K562 (cell line): ENCODE results near the gene CCNL2. TPM values are rescaled to one million over a fixed set of nuclear protein-coding genes. Genes with fewer than 3 reads are reported as not detected.

ENCODE experiments used
- ATAC-seq: fragments of 200-7000 bp; cut with Tn5 transposase; 3 replicates; pipeline ENCODE4 v1.9.1; 2020; ENCODE audit warnings: moderate library complexity
- BruUV-seq: library from RNA; stranded (reverse); fragments of 400-500 nt; replicated peaks from 2 replicates; lab custom pipeline; 2021; lab: Mats Ljungman, UMichigan
- CTCF ChIA-PET: fragments of 300-600 bp; formaldehyde crosslinking; extraction: SDS; loops from one replicate; lab custom pipeline; 2021; ENCODE audit warnings: low intra/inter-chr PET ratio; lab: Yijun Ruan, JAX
- POLR2A ChIA-PET: fragments of 300-600, 350-650 bp; sonication (Branson Sonifier 250); formaldehyde crosslinking; extraction: SDS; loops from one replicate; lab custom pipeline; 2021; ENCODE audit warnings: antibody characterized with exemption, inconsistent platforms; lab: Yijun Ruan, JAX
- DNase-seq, 4 experiments: peaks; one replicate each; pipeline versions ENCODE4 v3.0.0 to v3.0.0-alpha.2; 2011 to 2018; ENCODE audit warnings: low spot score in 3 of 4, mixed read lengths in 3 of 4; ENCODE audit errors: extremely low read depth in 1 of 4
- FAIRE-seq: peaks from 2 replicates; lab custom pipeline; 2011; peaks lifted over from hg19 to GRCh38; lab: Jason Lieb, UNC
- H2AFZ ChIP-seq: 2 replicates; pipeline ENCODE4 v1.6.0; 2011; ENCODE audit warnings: low read depth, low read length, control low read depth, inconsistent platforms
- H3K27ac ChIP-seq: fragments of 200-600 bp; 3 replicates; pipeline ENCODE4 v1.8.0; 2011; ENCODE audit warnings: low read depth, mild to moderate bottlenecking, control low read depth, inconsistent platforms, low read length, moderate library complexity, mixed read lengths; ENCODE audit errors: extremely low read depth
- H3K27me3 ChIP-seq, 2 experiments: fragments of 300-600 bp in 1 of 2; 2 replicates in 1 of 2; 3 replicates in 1 of 2; pipeline versions ENCODE4 v1.6.0 to v1.8.0; 2011; ENCODE audit warnings: inconsistent platforms in 2 of 2, low read length in 2 of 2, mild to moderate bottlenecking in 1 of 2, mixed read lengths in 1 of 2, moderate library complexity in 1 of 2; ENCODE audit not compliant: control insufficient read depth in 2 of 2, insufficient read depth in 2 of 2
- H3K36me3 ChIP-seq: fragments of 300-600 bp; 3 replicates; pipeline ENCODE4 v1.8.0; 2011; ENCODE audit warnings: mild to moderate bottlenecking, low read length, inconsistent platforms; ENCODE audit not compliant: control insufficient read depth, insufficient read depth
- H3K4me1 ChIP-seq, 2 experiments: fragments of 200-600 bp in 1 of 2; replicated peaks in 1 of 2; 2 replicates in 1 of 2; 3 replicates in 1 of 2; pipeline versions ENCODE4 v1.5.1 to v1.8.0; 2011; ENCODE audit warnings: inconsistent platforms in 2 of 2, low read length in 2 of 2, mild to moderate bottlenecking in 1 of 2, mixed read lengths in 1 of 2, moderate library complexity in 1 of 2; ENCODE audit not compliant: control insufficient read depth in 2 of 2, insufficient read depth in 2 of 2
- H3K4me2 ChIP-seq: 2 replicates; pipeline ENCODE4 v1.6.1; 2011; ENCODE audit warnings: low read length, control low read depth, inconsistent platforms, mixed read lengths; ENCODE audit not compliant: insufficient read depth
- H3K4me3 ChIP-seq: fragments of 200-600 bp; sonication (generic), shearing (Covaris generic); 2 replicates; pipeline ENCODE4 v1.5.1; 2016; ENCODE audit warnings: control low read depth, inconsistent platforms
- H3K79me2 ChIP-seq: fragments of 200-600 bp; 3 replicates; pipeline ENCODE4 v1.8.0; 2011; ENCODE audit warnings: low read length, inconsistent platforms; ENCODE audit not compliant: control insufficient read depth, insufficient read depth
- H3K9ac ChIP-seq, 2 experiments: 2 replicates each; pipeline versions ENCODE4 v1.6.0 to v1.6.1; 2011; ENCODE audit warnings: low read depth in 2 of 2, low read length in 2 of 2, control low read depth in 1 of 2, inconsistent platforms in 1 of 2, mild to moderate bottlenecking in 1 of 2, mixed read lengths in 1 of 2; ENCODE audit not compliant: insufficient read depth in 1 of 2
- H3K9me1 ChIP-seq: one replicate; pipeline ENCODE4 v1.6.0; 2011; ENCODE audit warnings: inconsistent platforms, mild to moderate bottlenecking, low read length, moderate library complexity; ENCODE audit not compliant: control insufficient read depth, insufficient read depth
- H3K9me3 ChIP-seq: replicated peaks from 2 replicates; pipeline ENCODE4 v1.5.1; 2011; ENCODE audit warnings: low read depth, low read length, inconsistent platforms; ENCODE audit not compliant: control insufficient read depth, insufficient read depth
- H4K20me1 ChIP-seq: replicated peaks from 2 replicates; pipeline ENCODE4 v1.6.1; 2011; ENCODE audit warnings: low read length, inconsistent platforms, mixed read lengths; ENCODE audit not compliant: control insufficient read depth, insufficient read depth
- ATF6 ChIP-seq: sonication (generic); formaldehyde crosslinking; IDR thresholded peaks from 2 replicates; pipeline ENCODE4 v1.4.0; 2020; ENCODE audit warnings: mild to moderate bottlenecking, missing genetic modification reagents
- EHMT2 ChIP-seq: fragments of 450-650 bp; IDR thresholded peaks from 2 replicates; pipeline ENCODE4 v1.6.1; 2018; ENCODE audit warnings: antibody characterized with exemption
- EP300 ChIP-seq: IDR thresholded peaks from 2 replicates; pipeline ENCODE4 v1.6.1; 2012; ENCODE audit warnings: low read length, improper control_type of control experiment
- ESRRA ChIP-seq: fragments of 450-650 bp; IDR thresholded peaks from 2 replicates; pipeline ENCODE4 v1.6.1; 2014; ENCODE audit warnings: low read depth, mild to moderate bottlenecking, moderate library complexity, borderline replicate concordance
- FOXA3 ChIP-seq, 2 experiments: fragments of 450-650 bp in 1 of 2; sonication (generic) in 1 of 2; formaldehyde crosslinking; IDR thresholded peaks in 1 of 2; conservative IDR thresholded peaks in 1 of 2; 2 replicates each; pipeline versions ENCODE4 v1.4.0 to v1.8.0; 2020 to 2022; ENCODE audit warnings: mild to moderate bottlenecking in 2 of 2, missing genetic modification reagents in 1 of 2
- FOXM1 ChIP-seq, 2 experiments: fragments of 450-650 bp in 1 of 2; sonication (generic) in 1 of 2; formaldehyde crosslinking in 1 of 2; IDR thresholded peaks; 2 replicates each; pipeline versions ENCODE4 v1.6.1 to v1.9.0; 2017 to 2022; ENCODE audit warnings: low read depth in 2 of 2, mild to moderate bottlenecking in 2 of 2, missing genetic modification reagents in 1 of 2, moderate library complexity in 1 of 2
- GABPB2 ChIP-seq: fragments of 250-450 bp; sonication (Bioruptor Pico); conservative IDR thresholded peaks from 2 replicates; pipeline ENCODE4 v1.5.1; 2021; ENCODE audit warnings: mild to moderate bottlenecking
- HLTF ChIP-seq: fragments of 450-650 bp; IDR thresholded peaks from 2 replicates; pipeline ENCODE4 v1.6.1; 2016
- KAT7 ChIP-seq: sonication (generic); formaldehyde crosslinking; IDR thresholded peaks from 2 replicates; pipeline ENCODE4 v1.8.0; 2022; ENCODE audit warnings: missing genetic modification reagents, mild to moderate bottlenecking, borderline replicate concordance
- PHB ChIP-seq: fragments of 250-450 bp; sonication (Bioruptor Pico); IDR thresholded peaks from 2 replicates; pipeline ENCODE4 v1.5.0; 2021
- PKNOX1 ChIP-seq: fragments of 450-650 bp; IDR thresholded peaks from 2 replicates; pipeline ENCODE4 v1.6.1; 2016
- RAD51 ChIP-seq: fragments of 450-650 bp; IDR thresholded peaks from 2 replicates; pipeline ENCODE4 v1.7.1; 2016; ENCODE audit warnings: low read depth, mild to moderate bottlenecking, borderline replicate concordance
- RFX1 ChIP-seq: fragments of 450-650 bp; IDR thresholded peaks from 2 replicates; pipeline ENCODE4 v1.6.1; 2016; ENCODE audit warnings: mild to moderate bottlenecking, moderate library complexity
- TARDBP ChIP-seq: fragments of 450-650 bp; IDR thresholded peaks from 2 replicates; pipeline ENCODE4 v1.6.1; 2016
- TCF3 ChIP-seq: sonication (generic); formaldehyde crosslinking; IDR thresholded peaks from 2 replicates; pipeline ENCODE4 v1.4.0; 2020; ENCODE audit warnings: mild to moderate bottlenecking, missing genetic modification reagents
- ZBTB7A ChIP-seq: IDR thresholded peaks from 2 replicates; pipeline ENCODE4 v1.6.1; 2011; ENCODE audit warnings: low read depth, mild to moderate bottlenecking, low read length, moderate library complexity, borderline replicate concordance; ENCODE audit not compliant: control insufficient read depth
- ZKSCAN3 ChIP-seq: fragments of 250-450 bp; sonication (Bioruptor Pico); IDR thresholded peaks from 2 replicates; pipeline ENCODE4 v1.4.0; 2020
- ZNF143 ChIP-seq: sonication (generic); formaldehyde crosslinking; IDR thresholded peaks from 2 replicates; pipeline ENCODE4 v1.9.0; 2022; ENCODE audit warnings: mild to moderate bottlenecking, missing genetic modification reagents
- ZNF232 ChIP-seq: sonication (generic); formaldehyde crosslinking; IDR thresholded peaks from 2 replicates; pipeline ENCODE4 v1.8.0; 2022; ENCODE audit warnings: mild to moderate bottlenecking, missing genetic modification reagents
- ZNF507 ChIP-seq: conservative IDR thresholded peaks from 2 replicates; pipeline ENCODE4 v1.6.1; 2017; ENCODE audit warnings: missing genetic modification characterization, missing compliant biosample characterization
- ZNF511 ChIP-seq: sonication (generic); formaldehyde crosslinking; IDR thresholded peaks from 2 replicates; pipeline ENCODE4 v1.8.0; 2022; ENCODE audit warnings: mild to moderate bottlenecking, missing genetic modification reagents
- ZNF695 ChIP-seq: fragments of 450-650 bp; formaldehyde crosslinking; IDR thresholded peaks from 2 replicates; pipeline ENCODE4 v1.4.0; 2020; ENCODE audit warnings: mild to moderate bottlenecking, moderate library complexity
- WGBS: fragments of 100-300 bp; shearing (Covaris generic); methylation state at CpG from one replicate; pipeline ENCODE4 v1.1.6; 2016; ENCODE audit warnings: low coverage, mixed read lengths; ENCODE audit not compliant: insufficient coverage; ENCODE audit errors: missing lambda C conversion rate; 5-methylcytosine and 5-hydroxymethylcytosine counted together
- in situ Hi-C: fragments of 300-500 bp; cut with MboI; formaldehyde crosslinking; loops from 4 replicates; pipeline ENCODE4 v1.15.0; 2018; ENCODE audit warnings: inconsistent platforms, mixed read lengths
- intact Hi-C: fragments of 100-400 bp; cut with micrococcal nuclease; formaldehyde crosslinking; loops from 2 replicates; pipeline ENCODE4 v1.14.2; 2022
- polyA plus RNA-seq, 8 experiments: library from polyadenylated mRNA; depleted of rRNA in 4 of 8; stranded (reverse) in 5 of 8; unstranded in 3 of 8; fragments of >200 nt; fragmentation: Nextera tagmentation in 2 of 8; fragmentation: Illumina TruSeq in 1 of 8; extraction: Ambion mirVana in 2 of 8; extraction: Trizol in 1 of 8; gene quantifications; 2 replicates each; pipeline versions ENCODE4 v1.2.1 to v1.2.3, GENCODE V29; 2011 to 2014; ENCODE audit warnings: inconsistent platforms in 1 of 8, missing spikeins in 1 of 8
- total RNA-seq, 7 experiments: library from RNA; depleted of rRNA in 6 of 7; stranded (reverse); fragments of >200 nt in 6 of 7; fragmentation: Illumina TruSeq in 2 of 7; extraction: Trizol in 2 of 7; gene quantifications; 2 replicates each; pipeline versions ENCODE4 v1.2.1 to v1.2.3, GENCODE V29; 2011 to 2021; ENCODE audit warnings: low replicate concordance in 1 of 7

Gene CCNL2
- total and polyA plus RNA-seq, 9 of the 15 experiments (the other 6 are each of a cell fraction or from before 2014, with no cell fraction given), result 2.8 to 287 (median 94.5) TPM

- intact Hi-C loops (loop anchor here (10.0 kb wide), 1 partner anchor 130 kb away; no protein-coding TSS in a partner anchor), in situ Hi-C loops (no loop called here)
- WGBS, result 2% methylated on average over 4 of the region's 24 CpGs
- BruUV-seq, result no TSS peak
- POLR2A ChIA-PET, result interaction anchor here (0.6 to 4.2 kb wide), 12 partner anchors 13 to 795 kb away, joined by 3 to 54 read pairs (median 6); partner anchors contain the start of genes CCNL2 and MRPL20
- Histone ChIP-seq H3K9me3 (no peaks in the 10 kb centered on the region), H3K79me2 (peaks cover 31% of the 10 kb centered on the region), H3K9me1 (peaks cover 6% of the 10 kb centered on the region), H3K4me1 (peaks cover 16 to 59% of the 10 kb centered on the region in 2 experiments), H3K9ac (peak overlapping the region; percentile 99), H3K27me3 (no peaks in the 10 kb centered on the region), H3K4me3 (peak overlapping the region; percentile 100), H4K20me1 (peaks cover 7% of the 10 kb centered on the region; the same call in 1 of the 2 replicates), H3K27ac (peak overlapping the region; percentile 97), H3K4me2 (peak overlapping the region; percentile 89), H2AFZ (peak overlapping the region; percentile 78), H3K36me3 (peaks cover 26% of the 10 kb centered on the region)
- peak; percentile 4 for ATAC-seq
- CTCF ChIA-PET, result interaction anchor here (1.5 kb wide), 1 partner anchor 26 kb away, joined by 5 read pairs; the partner anchor contains the start of gene DVL1
- DNase-seq, result peak in 2 of 4 experiments; percentile 65 to 66
- FAIRE-seq, result no peak
- TF ChIP-seq ZBTB7A (peak; percentile 2; the same call in 1 of the 2 replicates), ZNF507 (tag) (no peak), PHB (CRISPR knock-in tag) (no peak), FOXM1 (IDR thresholded peaks at IDR 0.05; ENCODE audit: low read depth) (no peak), FOXM1 (CRISPR knock-in tag; IDR thresholded peaks at IDR 0.05; ENCODE audit: low read depth) (0 out of 2 replicates have a peak, but pooled peaks have one; percentile 68), TCF3 (CRISPR knock-in tag) (no peak), PKNOX1 (no peak), KAT7 (CRISPR knock-in tag) (no peak; the same call in 1 of the 2 replicates), RAD51 (no peak), TARDBP (no peak), ZKSCAN3 (CRISPR knock-in tag) (no peak), FOXA3 (CRISPR knock-in tag; conservative IDR thresholded peaks at IDR 0.05 in 1 of 2, IDR thresholded peaks at IDR 0.05 in 1 of 2) (no peak), ZNF695 (CRISPR knock-in tag) (no peak), ZNF143 (CRISPR knock-in tag) (no peak), HLTF (no peak), RFX1 (no peak), ATF6 (no peak; the same call in 1 of the 2 replicates), GABPB2 (CRISPR knock-in tag) (no peak), EHMT2 (no peak), ZNF511 (CRISPR knock-in tag) (0 out of 2 replicates have a peak, but pooled peaks have one; percentile 35), ESRRA (no peak), ZNF232 (CRISPR knock-in tag) (no peak), EP300 (no peak)
These were observed 24.6 kb downstream of the CCNL2 start for GRCh38 chr1:1374589-1374928.
